HG03342 (cell line): ENCODE results near the gene G6PC2.
A peak's percentile ranks its signal among the peaks of the same experiment; 100 is the strongest.
"Not testable (repeated sequence)": the region's sequence is repeated elsewhere in the genome, so short reads cannot be mapped to it uniquely, and the experiment has no call there.

ENCODE experiments used
- ATAC-seq: cut with Tn5 transposase; IDR thresholded peaks from one replicate; pipeline ENCODE4 v1.9.1; 2021; ENCODE audit warnings: mild to moderate bottlenecking, moderate library complexity; ENCODE audit not compliant: unreplicated experiment

G6PC2 gene, protein sequence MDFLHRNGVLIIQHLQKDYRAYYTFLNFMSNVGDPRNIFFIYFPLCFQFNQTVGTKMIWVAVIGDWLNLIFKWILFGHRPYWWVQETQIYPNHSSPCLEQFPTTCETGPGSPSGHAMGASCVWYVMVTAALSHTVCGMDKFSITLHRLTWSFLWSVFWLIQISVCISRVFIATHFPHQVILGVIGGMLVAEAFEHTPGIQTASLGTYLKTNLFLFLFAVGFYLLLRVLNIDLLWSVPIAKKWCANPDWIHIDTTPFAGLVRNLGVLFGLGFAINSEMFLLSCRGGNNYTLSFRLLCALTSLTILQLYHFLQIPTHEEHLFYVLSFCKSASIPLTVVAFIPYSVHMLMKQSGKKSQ

DNA sequence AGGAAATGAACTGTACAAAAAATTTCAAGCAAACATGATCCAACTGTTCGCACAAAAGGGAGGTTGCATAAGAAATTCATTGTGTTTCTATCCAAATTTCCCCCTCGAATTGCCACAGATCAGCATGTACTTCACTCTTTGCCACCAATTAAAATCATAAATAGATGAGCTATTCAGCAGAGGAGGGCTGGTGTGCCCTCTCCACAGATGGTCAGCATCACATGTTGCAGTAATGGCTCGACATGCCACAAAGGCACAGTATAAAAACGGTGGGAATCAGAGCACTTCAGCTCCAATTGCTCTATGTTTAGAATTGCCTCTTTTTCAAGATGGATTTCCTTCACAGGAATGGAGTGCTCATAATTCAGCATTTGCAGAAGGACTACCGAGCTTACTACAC, at the start of gene G6PC2:
Gene G6PC2, plus strand, starts transcription at position 289 of the 400 bp plus-strand sequence. Its CDS starts 41 bp downstream, at position 330.
- no peak for ATAC-seq

DNA sequence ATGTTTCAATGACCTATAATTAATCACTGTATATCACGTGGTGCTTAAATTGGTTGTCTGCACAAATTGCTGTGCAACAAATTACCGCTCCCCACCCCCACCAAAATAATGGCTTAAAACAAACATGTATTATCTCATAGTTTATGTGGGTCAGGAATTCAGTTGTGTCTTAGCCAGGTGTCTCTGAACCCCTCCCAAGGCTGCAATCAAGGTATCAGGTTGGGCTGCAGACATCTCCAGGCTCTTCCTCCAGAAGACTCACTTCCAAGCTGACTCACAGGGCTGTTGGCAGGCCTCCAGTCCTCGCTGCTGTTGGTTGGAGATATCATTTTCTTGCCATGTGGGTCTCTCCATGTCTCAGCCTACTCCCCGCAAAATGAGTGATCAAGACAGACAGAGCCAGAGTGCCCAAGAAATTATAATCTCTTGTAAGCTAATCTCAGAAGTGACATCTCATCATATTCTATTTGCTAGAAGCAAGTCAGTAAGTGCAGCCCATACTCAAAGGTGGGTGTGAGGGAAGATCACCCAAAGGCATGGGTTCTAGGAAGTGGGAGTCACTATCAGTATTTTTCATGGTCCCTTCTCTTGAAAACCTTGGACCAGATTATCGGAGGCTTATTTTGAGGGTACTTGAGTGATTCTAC, 49.3 kb upstream of the G6PC2 start:
- ATAC-seq: no peak

DNA sequence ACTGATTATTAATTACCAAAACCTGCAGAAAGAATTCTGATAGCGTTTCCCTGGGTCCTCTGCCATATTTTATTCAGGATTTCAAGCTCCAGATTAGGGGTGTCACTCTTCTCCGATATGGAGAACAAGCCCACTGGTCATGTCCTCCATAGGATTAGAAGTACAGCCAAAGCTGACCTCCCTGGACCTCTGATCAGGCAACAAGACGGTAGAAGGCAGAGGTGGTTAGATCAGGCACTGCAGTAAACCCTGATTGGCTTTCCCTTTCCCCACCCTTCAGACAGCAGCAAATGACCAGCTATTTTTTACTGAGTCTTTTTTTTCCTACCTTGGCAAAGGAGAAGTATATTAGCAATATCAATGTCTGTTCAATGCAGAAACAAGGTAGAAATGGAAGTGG, 48.6 kb upstream of the G6PC2 start:
- no peak for ATAC-seq

DNA sequence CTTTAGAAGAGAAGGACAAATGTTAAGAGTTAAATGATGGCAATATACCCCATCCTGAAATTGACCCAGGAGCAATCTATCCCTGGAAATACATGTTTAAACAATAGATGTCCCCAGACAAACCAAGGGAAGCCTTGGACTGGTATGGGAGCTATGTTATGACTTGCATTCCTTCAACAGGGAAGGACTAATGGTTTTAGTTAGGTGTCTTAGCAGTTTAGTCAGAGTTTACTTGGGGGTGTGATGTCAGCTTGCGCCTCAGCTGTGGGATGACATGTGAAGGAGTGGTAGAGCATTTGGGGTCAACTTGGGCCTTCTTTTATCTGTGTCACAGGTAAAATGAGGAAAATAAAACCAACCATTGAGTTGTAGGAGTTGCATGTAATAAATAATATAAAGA, 47.6 kb upstream of the G6PC2 start:
- no peak for ATAC-seq

DNA sequence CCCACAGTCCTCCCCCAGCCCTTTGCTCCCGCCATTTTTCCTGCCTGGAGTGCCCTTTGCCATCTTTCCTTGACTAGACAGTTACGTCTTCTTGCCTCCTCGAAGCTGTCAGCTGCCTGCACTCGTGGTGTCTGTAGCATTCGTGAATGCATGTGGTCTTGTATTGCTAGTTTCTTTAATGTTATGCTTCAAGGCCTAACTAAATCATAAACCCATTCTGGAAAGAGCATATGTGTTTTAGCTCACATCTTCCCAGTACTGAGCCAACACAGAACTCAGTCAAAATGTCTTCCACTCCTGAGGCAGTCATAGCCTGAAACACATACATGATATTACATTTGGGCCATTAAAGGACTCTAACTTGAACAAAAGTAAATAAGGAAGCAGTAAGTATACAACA, 46.4 kb upstream of the G6PC2 start:
- no peak for ATAC-seq

DNA sequence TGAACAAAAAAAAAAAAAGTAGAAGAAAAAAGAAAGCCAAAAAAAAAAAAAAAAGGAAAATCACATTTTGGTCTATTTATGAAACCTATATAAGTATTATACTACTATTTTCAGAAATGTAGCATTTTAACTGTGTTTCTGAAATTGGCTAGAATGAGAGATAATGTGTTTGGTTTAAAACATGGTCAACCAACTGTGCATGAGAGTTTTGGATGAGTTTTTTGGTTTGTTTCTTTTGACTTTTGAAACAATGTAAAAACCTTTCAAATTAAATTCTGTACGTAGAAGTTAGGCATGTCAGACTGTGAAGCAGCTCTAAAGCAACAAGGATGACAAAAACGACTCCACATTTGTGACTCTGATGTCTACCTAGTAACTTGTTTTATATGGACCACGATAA, 45.5 kb upstream of the G6PC2 start:
- no peak for ATAC-seq

DNA sequence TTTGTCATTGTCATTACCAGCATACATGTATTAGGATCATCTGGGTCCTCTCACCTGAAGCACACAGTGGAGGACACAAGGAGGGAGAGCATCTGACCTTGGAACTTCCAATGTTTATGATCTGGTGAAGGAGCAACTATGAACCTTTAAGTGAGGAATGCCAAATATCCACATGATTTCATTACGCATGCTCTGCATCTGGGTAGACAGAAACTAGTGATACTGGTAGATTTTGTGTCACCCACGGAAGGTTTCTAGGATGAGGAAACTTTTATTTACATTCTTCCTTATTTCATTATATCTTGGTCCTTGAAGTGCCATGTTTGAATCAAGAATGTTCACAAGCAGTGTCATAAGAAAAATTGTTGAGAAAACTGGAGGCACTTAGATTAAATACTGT, 42.9 kb upstream of the G6PC2 start:
- no peak for ATAC-seq

DNA sequence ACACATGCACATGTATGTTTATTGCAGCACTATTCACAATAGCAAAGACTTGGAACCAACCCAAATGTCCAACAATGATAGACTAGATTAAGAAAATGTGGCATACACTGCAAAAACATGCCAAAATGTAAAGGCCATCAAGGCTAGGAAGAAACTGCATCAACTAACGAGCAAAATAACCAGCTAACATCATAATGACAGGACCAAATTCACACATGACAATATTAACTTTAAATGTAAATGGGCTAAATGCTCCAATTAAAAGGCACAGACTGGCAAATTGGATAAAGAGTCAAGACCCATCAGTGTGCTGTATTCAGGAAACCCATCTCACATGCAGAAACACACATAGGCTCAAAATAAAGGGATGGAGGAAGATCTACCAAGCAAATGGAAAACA, 33.9 kb upstream of the G6PC2 start:
- not testable (repeated sequence) for ATAC-seq

DNA sequence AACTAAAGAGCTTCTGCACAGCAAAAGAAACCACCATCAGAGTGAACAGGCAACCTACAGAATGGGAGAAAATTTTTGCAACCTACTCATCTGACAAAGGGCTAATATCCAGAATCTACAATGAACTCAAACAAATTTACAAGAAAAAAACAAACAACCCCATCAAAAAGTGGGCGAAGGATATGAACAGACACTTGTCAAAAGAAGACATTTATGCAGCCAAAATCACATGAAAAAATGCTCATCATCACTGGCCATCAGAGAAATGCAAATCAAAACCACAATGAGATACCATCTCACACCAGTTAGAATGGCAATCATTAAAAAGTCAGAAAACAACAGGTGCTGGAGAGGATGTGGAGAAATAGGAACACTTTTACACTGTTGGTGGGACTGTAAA, 30.7 kb upstream of the G6PC2 start:
- not testable (repeated sequence) for ATAC-seq

DNA sequence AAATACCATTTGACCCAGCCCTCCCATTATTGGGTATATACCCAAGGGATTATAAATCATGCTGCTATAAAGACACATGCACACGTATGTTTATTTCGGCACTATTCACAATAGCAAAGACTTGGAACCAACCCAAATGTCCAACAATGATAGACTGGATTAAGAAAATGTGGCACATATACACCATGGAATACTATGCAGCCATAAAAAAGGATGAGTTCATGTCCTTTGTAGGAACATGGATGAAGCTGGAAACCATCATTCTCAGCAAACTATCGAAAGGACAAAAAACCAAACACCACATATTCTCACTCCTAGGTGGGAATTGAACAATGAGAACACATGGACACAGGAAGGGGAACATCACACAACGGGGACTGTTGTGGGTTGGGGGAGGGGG, 30.3 kb upstream of the G6PC2 start:
- ATAC-seq: not testable (repeated sequence)

DNA sequence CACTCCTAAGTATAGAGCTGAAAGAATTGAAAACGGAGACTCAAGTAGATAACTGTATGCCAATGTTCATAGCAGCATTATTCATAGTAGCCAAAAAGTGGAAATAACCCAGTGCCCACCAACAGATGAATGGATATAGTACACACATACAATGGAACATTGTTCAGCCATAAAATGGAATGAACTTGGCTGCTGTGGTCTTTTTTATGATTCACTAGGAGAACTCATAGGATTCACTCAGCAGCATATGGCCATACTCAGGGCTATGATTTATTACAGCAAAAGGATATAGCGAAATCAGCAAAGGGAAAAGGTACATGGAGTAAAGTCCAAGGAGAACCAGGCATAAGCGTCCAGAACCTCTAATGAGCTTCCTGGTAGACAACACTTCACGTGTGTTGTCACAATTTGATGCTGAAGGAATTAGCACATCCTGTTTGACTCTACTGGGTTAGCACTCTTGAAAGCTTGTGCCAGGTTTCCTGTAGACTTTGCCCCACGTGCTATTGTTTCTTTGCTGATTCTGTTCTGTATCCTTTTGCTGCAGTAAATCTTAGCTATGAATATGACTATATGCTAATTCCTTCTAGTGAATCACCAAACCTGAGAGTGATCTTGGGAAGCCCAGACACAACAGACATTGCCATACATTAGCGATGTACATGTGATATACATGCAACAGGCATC, 26.6 kb upstream of the G6PC2 start:
- no peak for ATAC-seq

DNA sequence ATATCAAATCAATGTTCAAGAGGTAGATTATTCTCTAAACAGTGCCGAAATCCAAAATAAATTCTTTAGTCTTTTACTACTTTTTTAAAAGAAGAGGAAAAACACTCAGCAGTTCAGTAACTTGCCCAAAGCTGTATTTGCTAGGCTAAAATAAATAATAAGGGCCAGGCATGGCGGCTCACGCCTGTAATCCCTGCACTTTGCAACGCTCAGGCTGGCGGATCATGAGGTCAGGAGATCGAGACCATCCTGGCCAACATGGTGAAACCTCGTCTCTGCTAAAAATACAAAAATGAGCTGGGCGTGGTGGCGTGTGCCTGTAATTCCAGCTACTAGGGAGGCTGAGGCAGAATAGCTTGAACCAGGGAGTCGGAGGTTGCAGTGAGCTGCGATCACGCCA, 18.9 kb upstream of the G6PC2 start:
- ATAC-seq: not testable (repeated sequence)

DNA sequence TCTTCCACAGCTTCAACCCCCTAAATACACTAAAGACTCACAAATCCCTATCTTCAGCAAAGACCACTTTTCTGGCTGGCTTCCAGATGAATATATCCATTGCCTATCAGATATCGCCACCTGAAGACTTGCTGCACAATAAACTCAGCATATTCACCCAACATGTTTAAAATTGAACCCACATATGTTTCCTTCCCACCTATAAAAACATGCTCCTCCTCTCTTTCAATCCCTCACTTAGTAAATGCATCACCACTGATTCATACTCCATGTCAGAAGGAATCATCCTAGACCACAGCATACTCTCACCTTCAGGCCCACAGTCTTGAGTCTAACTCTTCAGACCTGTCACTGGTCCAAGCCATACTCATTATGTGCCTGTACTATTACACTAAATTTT, 16.1 kb upstream of the G6PC2 start:
- ATAC-seq: no peak

DNA sequence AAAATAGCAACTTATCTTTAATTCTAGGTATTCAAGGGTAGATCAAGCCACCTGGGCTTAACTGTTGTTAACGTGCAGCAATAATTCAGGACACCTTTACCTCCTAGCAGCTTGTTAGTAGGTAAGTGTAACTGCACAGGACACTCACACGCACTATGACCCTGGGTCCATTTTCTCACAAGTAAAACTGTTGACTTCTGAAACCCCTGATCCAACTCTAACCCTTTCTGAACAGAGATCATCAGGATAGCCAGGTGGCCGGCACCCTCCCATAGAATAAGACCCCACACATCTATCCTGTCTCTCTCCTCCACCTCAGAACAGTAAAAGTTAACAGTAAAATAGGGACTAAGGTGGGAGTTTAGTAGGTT, 11.5 kb upstream of the G6PC2 start:
- no peak for ATAC-seq

DNA sequence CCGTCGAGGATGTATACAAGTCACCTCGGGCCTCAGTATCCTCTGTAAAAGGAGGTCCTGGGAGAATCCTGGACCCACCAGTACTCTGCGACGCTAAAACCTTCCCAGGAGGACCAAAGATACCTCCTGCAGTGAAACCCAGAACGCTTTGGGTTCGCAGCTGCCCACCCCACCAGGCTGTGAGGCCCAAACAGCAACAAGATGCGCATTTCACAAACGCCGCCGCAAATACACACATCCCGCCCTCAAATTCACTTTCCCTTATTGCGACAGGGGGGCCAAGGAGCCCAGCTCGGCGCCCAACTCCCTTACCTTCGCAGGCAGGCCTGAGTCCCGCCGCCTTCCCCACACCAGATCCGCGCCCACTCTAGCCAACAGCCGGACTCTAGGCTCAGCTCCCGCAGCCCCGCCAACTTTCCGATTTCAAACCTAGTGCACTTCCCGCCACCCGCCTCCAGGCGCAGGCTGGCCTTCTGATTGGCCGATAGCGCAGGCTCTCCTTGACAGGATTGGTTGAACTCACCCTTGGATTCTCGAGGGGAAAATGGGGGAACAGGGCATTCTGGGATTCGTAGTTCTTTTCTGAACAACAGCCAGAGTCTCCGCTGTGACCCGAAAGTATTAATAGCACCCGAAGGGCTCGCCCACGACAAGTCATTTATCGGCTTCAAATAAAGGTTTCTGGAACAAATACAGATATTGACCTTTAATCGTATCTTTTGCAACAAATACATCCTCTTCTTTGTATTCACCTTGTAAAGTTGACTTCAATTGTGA, 10.9 kb upstream of the G6PC2 start, which contains the start of gene SPC25:
Gene SPC25, minus strand, starts transcription at position 425 of the 777 bp plus-strand sequence. CDS start 911 bp downstream, outside the sequence.
- peak; percentile 100 for ATAC-seq

DNA sequence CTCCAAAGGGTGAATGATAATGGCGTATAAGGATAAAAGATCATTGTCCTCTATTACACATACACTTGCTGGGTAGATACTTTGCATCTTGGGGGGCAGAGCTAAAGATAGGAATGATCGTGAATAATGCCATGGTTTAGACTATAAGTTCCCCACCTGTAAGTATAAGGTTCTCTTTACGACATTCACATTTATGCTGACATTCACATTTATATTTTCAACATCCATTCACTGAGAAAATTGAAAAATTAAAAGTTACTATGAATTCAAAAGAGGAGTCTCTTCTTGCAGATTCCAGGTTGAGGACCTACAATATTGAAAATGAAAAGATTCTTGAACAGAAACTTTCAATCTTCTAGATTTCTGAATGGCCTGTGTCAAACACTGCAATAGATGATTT, 8.8 kb upstream of the G6PC2 start:
- no peak for ATAC-seq

DNA sequence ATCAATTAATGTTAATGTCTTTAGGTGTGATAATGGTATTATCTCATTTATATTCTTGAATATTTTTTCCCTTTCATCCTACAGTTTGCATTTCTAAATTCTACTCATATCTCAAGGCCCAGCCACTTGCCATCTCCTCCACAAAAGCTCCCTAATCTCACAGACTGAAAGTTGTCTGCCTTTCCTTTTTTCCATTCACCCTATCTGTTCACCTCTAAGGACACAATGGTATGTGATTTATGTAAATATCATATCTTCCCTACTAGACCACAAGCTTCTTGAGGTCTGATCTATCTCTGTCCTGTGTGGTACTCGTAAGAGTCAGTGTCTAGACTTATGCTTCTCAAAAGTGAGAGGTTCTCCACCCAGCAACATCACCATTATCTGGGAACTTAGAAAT, 7.0 kb upstream of the G6PC2 start:
- no peak for ATAC-seq

DNA sequence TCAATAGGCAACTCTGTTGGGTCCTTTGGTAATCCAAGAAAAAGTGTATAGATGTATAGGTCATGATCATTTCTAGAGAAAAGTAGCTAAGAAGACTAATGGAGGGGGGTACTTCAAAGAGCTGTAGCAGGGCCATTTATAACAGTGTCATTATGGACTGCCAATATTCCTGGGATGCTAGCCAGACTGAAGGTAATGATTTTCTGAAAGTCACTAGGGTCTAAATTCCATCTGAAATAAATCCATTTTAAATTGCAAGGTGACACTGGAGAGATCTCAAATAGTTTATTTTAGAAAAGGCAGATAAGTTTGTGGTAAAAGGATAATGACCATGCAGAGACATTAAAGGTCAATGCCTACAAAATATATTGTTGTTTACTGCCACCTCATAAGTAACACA, 6.4 kb upstream of the G6PC2 start:
- no peak for ATAC-seq

DNA sequence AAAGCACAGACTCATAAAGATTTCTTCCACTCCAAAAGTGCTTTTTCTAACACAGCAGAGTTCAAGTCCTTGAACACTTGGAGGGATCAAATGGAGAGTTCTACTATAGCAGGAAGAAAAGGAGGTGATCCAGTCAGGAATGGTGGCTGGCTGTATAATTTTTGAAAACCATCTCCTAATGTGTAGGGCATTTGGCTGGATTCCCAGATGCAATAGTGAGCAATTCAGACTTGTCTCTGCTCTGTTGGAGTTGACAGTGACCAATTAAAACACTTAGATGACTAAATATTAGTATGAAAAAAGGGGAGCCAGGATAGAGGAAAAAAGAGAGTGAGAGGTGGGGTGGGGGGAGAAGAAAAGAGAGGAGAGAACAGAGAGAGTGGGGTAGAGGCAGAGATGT, 5.3 kb upstream of the G6PC2 start:
- no peak for ATAC-seq

DNA sequence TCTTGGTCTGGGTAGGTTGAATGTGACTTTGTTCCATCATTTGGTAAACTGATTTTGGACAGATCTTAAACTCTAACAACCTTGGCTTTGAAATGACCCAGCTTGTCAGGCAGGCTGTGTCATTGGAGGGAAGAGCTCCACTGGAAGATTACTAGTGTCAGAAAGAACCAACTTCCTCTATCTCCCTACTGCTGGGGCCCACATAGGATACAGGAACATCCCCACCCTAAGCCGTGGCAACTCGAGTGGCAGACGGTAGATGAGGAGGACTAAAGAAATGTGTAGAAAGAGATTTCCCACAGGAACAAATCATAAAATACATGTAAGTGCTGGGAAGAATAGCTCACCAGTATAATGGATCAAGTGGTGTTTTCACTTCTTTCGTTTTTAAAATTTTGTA, 4.3 kb upstream of the G6PC2 start:
- ATAC-seq: no peak

DNA sequence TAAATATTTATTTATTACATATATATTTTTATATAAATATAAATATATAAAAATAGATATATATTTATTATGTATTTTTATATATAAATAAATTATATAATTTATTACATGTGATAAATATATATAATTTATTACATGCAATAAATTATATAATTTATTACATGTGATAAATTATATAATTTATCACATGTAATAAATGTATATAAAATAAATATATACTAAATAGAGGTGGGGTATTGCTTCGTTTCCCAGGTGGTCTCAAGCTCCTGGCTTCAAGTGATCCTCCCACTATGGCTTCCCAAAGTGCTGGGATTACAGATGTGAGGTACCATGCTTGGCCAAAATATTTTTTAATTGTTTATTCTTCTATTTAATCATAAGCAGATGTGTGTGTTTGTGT, 3.6 kb upstream of the G6PC2 start:
- ATAC-seq: no peak
